Measurements from ENCODE around the gene DGKB. TPM values are rescaled to one million over a fixed set of nuclear protein-coding genes. Genes with fewer than 3 reads are reported as not detected.
A peak's percentile ranks its signal among the peaks of the same experiment; 100 is the strongest.

DGKB gene
- polyA plus RNA-seq, 1 donor (not counting 4 experiments of a cell fraction or from before 2014, with no cell fraction given), result 0.01 TPM

DNA sequence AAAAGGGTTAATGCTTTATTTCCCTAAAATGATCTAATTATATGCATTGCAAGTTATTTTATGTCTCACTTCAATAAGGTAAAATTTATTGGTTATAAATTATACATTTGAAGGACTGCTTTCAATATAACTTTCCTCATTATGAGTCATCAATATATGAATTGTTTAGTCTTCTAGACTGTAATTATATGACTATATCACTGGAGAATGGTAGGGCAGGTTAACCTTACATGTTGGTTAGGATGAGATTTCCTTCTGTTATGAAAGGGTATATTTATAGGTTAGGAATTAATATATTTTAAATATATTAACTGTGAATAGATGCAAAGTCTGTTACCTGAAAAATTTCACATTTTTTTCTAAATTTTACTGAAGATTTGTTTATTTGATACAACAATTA lies 506.7 kb downstream of the DGKB start:
- Histone ChIP-seq H2AFZ (ENCODE audit: control insufficient read depth, low read length) (no peak overlapping the region), H3K27me3 (ENCODE audit: control insufficient read depth, extremely low read depth, insufficient read depth, low read length) (no peaks in the 10 kb centered on the region), H3K9me3 (ENCODE audit: control insufficient read depth, low read depth, low read length) (no peaks in the 10 kb centered on the region), H3K4me3 (ENCODE audit: control insufficient read depth in 2 of 3, extremely low read depth in 1 of 3, insufficient read depth in 2 of 3, low read depth in 1 of 3, low read length in 3 of 3) (no peak overlapping the region), H3K9ac (ENCODE audit: control insufficient read depth, extremely low read depth, insufficient read depth, low read length) (no peak overlapping the region), H4K20me1 (ENCODE audit: control insufficient read depth, extremely low read depth, insufficient read depth, low read length) (no peaks in the 10 kb centered on the region), H3K9me1 (ENCODE audit: control insufficient read depth, extremely low read depth, insufficient read depth, low read length) (no peaks in the 10 kb centered on the region), H3K27ac (ENCODE audit: control insufficient read depth, insufficient read depth, low read length) (no peak overlapping the region), H3K4me1 (ENCODE audit: control insufficient read depth, extremely low read depth, insufficient read depth, low read length) (no peaks in the 10 kb centered on the region), H3K36me3 (ENCODE audit: control insufficient read depth in 2 of 2, extremely low read depth in 1 of 2, insufficient read depth in 2 of 2, low read length in 2 of 2) (no peaks in the 10 kb centered on the region), H3K4me2 (ENCODE audit: control insufficient read depth, extremely low read depth, insufficient read depth, low read depth, low read length) (no peak overlapping the region), H3K79me2 (ENCODE audit: control insufficient read depth, insufficient read depth, low read length) (no peaks in the 10 kb centered on the region)
- dilution Hi-C loops (cut with MboI; ENCODE audit: extremely low pct_ligation_motif_present, low sequenced_read_pairs), result no loop called here
- DNase-seq (ENCODE audit: low read depth, low spot score) (peak; percentile 4), FAIRE-seq (no peak)
- TF ChIP-seq, protein P1, sequence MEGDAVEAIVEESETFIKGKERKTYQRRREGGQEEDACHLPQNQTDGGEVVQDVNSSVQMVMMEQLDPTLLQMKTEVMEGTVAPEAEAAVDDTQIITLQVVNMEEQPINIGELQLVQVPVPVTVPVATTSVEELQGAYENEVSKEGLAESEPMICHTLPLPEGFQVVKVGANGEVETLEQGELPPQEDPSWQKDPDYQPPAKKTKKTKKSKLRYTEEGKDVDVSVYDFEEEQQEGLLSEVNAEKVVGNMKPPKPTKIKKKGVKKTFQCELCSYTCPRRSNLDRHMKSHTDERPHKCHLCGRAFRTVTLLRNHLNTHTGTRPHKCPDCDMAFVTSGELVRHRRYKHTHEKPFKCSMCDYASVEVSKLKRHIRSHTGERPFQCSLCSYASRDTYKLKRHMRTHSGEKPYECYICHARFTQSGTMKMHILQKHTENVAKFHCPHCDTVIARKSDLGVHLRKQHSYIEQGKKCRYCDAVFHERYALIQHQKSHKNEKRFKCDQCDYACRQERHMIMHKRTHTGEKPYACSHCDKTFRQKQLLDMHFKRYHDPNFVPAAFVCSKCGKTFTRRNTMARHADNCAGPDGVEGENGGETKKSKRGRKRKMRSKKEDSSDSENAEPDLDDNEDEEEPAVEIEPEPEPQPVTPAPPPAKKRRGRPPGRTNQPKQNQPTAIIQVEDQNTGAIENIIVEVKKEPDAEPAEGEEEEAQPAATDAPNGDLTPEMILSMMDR (optimal IDR thresholded peaks at IDR 0.05 in 1 of 3, IDR thresholded peaks at IDR 0.05 in 1 of 3, conservative IDR thresholded peaks at IDR 0.05 in 1 of 3; ENCODE audit: extremely low read depth in 1 of 3, insufficient read depth in 2 of 3, low read length in 3 of 3), result no peak
- TF ChIP-seq EZH2 (IDR thresholded peaks at IDR 0.05; ENCODE audit: low read length), result no peak

DNA sequence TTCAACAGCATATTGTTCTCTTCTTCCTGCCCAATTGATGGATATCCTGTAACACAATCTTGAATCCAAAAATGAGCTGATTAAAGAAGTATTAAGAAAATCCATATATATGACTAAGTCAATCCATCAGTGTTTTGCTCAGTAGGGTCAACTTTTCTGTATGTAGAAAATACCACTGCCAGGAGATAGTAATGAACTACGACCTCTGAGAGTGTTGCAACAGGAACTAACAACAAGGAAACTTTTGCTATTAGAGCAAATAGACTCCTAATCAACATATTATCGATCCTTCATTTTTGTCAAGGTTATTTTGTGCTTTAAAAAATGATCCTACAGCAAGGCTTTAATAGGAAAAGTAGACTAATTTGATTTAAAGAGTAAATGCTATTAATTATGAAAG lies 507.8 kb downstream of the DGKB start:
- Histone ChIP-seq H3K4me3 (ENCODE audit: control insufficient read depth in 2 of 3, extremely low read depth in 1 of 3, insufficient read depth in 2 of 3, low read depth in 1 of 3, low read length in 3 of 3) (no peak overlapping the region), H3K9me1 (ENCODE audit: control insufficient read depth, extremely low read depth, insufficient read depth, low read length) (no peaks in the 10 kb centered on the region), H3K4me2 (ENCODE audit: control insufficient read depth, extremely low read depth, insufficient read depth, low read depth, low read length) (no peak overlapping the region), H3K36me3 (ENCODE audit: control insufficient read depth in 2 of 2, extremely low read depth in 1 of 2, insufficient read depth in 2 of 2, low read length in 2 of 2) (no peaks in the 10 kb centered on the region), H4K20me1 (ENCODE audit: control insufficient read depth, extremely low read depth, insufficient read depth, low read length) (no peaks in the 10 kb centered on the region), H3K9me3 (ENCODE audit: control insufficient read depth, low read depth, low read length) (no peaks in the 10 kb centered on the region), H3K79me2 (ENCODE audit: control insufficient read depth, insufficient read depth, low read length) (no peaks in the 10 kb centered on the region), H2AFZ (ENCODE audit: control insufficient read depth, low read length) (no peak overlapping the region), H3K9ac (ENCODE audit: control insufficient read depth, extremely low read depth, insufficient read depth, low read length) (no peak overlapping the region), H3K27ac (ENCODE audit: control insufficient read depth, insufficient read depth, low read length) (no peak overlapping the region), H3K27me3 (ENCODE audit: control insufficient read depth, extremely low read depth, insufficient read depth, low read length) (no peaks in the 10 kb centered on the region), H3K4me1 (ENCODE audit: control insufficient read depth, extremely low read depth, insufficient read depth, low read length) (no peaks in the 10 kb centered on the region)
- DNase-seq (ENCODE audit: low read depth, low spot score) (no peak), FAIRE-seq (no peak)
- no peak for TF ChIP-seq EZH2 (IDR thresholded peaks at IDR 0.05; ENCODE audit: low read length)
- TF ChIP-seq, protein P1 (optimal IDR thresholded peaks at IDR 0.05 in 1 of 3, IDR thresholded peaks at IDR 0.05 in 1 of 3, conservative IDR thresholded peaks at IDR 0.05 in 1 of 3; ENCODE audit: extremely low read depth in 1 of 3, insufficient read depth in 2 of 3, low read length in 3 of 3), result no peak
- dilution Hi-C loops (cut with MboI; ENCODE audit: extremely low pct_ligation_motif_present, low sequenced_read_pairs), result no loop called here

Data from keratinocyte (primary cell).